ENCODE data around the gene ZNF263. TPM values are rescaled to one million over a fixed set of nuclear protein-coding genes. Genes with fewer than 3 reads are reported as not detected.
"Not testable (repeated sequence)": the region's sequence is repeated elsewhere in the genome, so short reads cannot be mapped to it uniquely, and the experiment has no call there.

ZNF263 gene
- total RNA-seq, 2 donors from 2014 or later, result 19.8 to 21.2 TPM

GRCh38 chr16:3264137-3265036 lies 18.9 kb upstream of the ZNF263 start:
- intact Hi-C loops (cut with DNase I), result no loop called here

DNA sequence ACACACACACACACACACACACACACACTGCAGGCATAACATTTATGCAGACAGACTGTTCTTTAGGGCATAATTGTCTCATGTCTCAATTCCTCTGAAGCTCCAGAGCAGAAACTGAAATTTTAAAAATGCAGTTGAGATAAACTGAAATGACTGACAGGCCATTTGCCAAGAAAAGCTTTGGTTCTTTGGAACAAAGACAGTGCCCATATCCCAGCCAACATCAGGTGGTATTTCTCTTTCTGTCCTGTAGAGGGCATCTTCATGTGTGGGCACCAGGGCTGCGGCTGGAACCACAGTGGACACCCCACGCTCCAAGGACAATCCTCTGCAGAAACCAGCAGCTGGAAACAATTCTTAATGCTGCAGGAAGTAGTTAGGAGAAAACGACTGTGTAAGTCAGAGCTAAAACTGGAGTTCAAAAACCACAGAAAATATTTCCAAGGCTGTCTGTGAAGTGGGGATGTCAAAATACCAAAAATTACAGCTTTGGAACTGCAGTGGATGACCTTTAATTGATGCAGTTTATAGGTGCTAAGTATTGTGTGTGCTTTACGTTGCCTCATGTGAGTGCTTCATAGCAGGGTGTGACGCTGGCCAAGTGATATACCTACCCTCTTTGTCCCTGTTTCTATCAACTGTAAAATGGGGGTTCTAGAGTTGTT lies 16.3 kb upstream of the ZNF263 start:
- intact Hi-C loops (cut with DNase I), result no loop called here
- no peak for DNase-seq (ENCODE audit: low spot score)

More at GRCh38 chr16:3264137-3265036, 18.9 kb upstream of the ZNF263 start:
- DNase-seq (ENCODE audit: low spot score), result peak; percentile 99

GRCh38 chr16:3268294-3268693 lies 15.0 kb upstream of the ZNF263 start:
- intact Hi-C loops (cut with DNase I), result no loop called here
- DNase-seq (ENCODE audit: low spot score), result no peak

DNA sequence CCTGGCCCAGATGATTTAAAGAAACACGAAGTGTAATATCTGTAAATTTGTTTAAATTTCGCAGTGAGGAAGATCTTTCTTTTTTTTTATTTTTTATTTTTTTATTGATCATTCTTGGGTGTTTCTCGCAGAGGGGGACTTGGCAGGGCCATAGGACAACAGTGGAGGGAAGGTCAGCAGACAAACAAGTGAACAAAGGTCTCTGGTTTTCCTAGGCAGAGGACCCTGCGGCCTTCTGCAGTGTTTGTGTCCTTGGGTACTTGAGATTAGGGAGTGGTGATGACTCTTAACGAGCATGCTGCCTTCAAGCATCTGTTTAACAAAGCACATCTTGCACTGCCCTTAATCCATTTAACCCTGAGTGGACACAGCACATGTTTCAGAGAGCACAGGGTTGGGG lies 12.6 kb upstream of the ZNF263 start:
- intact Hi-C loops (cut with DNase I); DNase-seq (ENCODE audit: low spot score): not testable (repeated sequence)

GRCh38 chr16:3271281-3271680 lies 12.0 kb upstream of the ZNF263 start:
- peak; percentile 18 for DNase-seq (ENCODE audit: low spot score)

GRCh38 chr16:3274490-3274889 lies 8.8 kb upstream of the ZNF263 start:
- DNase-seq (ENCODE audit: low spot score), result no peak
- intact Hi-C loops (cut with DNase I), result no loop called here

More at GRCh38 chr16:3271281-3271680, 12.0 kb upstream of the ZNF263 start:
- intact Hi-C loops (cut with DNase I), result not testable (repeated sequence)

DNA sequence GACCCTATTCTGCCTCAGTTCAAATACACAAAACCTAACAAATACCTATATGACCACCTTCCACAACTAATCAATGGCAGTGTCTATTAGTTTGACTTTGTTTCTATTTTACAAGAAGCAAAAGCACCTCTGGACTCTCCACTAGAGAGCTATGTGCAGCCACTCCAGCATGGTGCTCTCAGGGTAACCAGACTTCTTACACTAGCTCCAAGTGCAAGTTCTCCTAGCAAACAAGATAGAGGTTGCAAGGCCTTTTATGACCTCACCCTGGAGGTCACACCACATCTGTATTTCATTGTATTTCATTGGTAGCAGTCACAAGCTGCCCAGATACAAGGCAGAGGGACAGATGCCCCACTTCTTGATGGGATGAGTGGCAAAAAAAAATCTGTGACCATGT lies 8.3 kb upstream of the ZNF263 start:
- intact Hi-C loops (cut with DNase I), result loop anchor here in 1 of 2 donors (5.0 kb wide), 1 partner anchor 1353 kb away; no protein-coding TSS in a partner anchor
- no peak for DNase-seq (ENCODE audit: low spot score)

GRCh38 chr16:3276679-3277078 lies 6.6 kb upstream of the ZNF263 start:
- intact Hi-C loops (cut with DNase I), result loop anchor here in 1 of 2 donors (5.0 kb wide), 1 partner anchor 1354 kb away; no protein-coding TSS in a partner anchor
- DNase-seq (ENCODE audit: low spot score), result peak; percentile 1

DNA sequence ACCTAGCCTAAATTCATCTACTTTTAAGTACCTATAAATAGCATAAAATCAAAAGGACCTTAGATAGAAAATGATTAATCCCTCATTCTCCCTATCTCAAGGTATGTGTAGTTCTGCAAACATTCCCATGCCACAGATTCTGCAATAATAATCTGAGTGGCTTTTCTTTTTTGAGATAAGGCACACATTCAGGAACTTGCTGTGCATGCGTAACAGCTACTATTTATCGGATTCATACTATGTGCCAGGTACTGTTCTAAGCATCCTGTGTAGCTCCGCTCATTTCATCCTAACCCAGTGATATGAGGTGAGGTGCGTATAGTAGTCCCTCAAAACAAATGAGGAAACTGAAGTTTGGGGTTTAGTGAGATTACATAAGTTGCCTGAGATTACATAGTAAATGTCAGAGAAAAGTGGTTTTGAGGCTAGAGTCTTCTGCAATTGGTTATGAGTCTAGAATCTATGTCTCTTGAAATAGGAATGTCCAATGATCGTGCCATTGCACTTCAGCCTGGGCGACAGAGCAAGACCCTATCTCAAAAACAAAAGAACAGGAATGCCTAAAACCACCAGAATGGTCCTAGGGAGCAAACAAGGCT lies 2.0 kb upstream of the ZNF263 start:
- no peak for DNase-seq (ENCODE audit: low spot score)
- intact Hi-C loops (cut with DNase I), result no loop called here

DNA sequence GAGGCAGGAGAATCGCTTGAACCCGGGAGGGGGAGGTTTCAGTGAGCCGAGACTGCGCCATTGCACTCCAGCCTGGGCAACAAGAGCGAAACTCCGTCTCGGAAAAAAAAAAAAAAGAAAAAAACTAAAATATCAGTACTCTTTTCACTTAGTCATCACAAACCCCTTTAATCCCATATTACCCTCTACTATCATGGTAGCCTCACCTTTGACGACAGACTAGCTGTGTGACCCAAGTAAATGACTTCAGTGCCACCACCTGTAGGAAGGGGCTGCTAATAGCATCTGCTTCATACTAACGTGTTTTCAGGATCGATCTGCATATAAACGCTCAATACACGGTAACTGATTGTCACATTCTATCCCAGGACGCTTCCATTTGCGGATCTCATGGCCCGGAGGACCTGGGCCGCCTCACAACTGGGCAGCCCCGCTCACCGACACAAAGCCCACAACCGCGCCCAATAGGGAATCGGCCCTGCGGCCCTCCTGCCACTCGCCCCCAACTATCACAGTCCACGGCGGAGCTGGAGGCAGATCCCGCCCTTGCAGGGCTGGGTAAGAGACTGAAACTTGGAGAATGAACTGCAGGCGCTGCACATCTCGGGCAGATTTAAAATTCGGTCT lies 1.1 kb upstream of the ZNF263 start:
- intact Hi-C loops (cut with DNase I), result no loop called here
- no peak for DNase-seq (ENCODE audit: low spot score)

DNA sequence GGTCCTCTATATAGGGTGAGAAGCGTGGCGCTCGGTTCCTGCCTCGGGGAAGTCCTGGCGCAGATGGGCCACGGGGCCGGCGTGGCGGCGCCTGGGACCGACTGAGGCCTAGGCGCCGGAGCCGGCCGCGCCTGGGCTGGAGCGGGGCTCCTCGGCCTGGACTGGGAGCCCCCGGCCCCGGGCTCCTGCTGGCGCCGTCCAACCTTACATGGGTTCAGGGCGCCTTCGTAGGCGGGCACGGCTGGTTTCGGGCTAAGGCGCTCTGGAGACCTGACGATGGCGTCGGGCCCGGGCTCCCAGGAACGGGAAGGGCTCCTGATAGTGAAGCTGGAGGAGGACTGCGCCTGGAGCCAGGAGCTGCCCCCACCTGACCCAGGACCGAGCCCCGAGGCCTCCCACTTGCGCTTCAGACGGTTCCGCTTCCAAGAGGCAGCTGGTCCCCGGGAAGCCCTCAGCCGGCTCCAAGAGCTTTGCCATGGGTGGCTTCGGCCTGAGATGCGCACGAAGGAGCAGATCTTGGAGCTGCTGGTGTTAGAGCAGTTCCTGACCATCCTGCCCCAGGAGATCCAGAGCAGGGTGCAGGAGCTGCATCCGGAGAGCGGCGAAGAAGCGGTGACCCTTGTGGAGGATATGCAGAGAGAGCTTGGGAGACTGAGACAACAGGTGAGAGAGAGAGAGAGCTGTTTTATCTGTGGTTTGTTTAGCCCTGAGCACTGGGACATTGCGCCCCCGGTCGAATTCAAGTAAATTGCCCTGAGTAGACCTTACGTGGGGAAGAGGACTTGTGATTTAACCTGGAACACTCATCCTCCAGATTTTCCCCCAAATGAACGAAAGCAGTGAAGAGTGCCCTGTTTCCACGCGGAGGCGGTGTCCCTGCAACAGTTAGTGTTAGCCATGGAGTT lies 504 bp downstream of the ZNF263 start:
- no peak for DNase-seq (ENCODE audit: low spot score)
- intact Hi-C loops (cut with DNase I), result no loop called here

- DNase-seq (ENCODE audit: low spot score), result no peak
- intact Hi-C loops (cut with DNase I), result no loop called here
Observed at GRCh38 chr16:3285131-3285530, 1.8 kb downstream of the ZNF263 start.

GRCh38 chr16:3289998-3290673 lies 6.8 kb downstream of the ZNF263 start:
- DNase-seq (ENCODE audit: low spot score), result no peak
- intact Hi-C loops (cut with DNase I), result no loop called here

DNA sequence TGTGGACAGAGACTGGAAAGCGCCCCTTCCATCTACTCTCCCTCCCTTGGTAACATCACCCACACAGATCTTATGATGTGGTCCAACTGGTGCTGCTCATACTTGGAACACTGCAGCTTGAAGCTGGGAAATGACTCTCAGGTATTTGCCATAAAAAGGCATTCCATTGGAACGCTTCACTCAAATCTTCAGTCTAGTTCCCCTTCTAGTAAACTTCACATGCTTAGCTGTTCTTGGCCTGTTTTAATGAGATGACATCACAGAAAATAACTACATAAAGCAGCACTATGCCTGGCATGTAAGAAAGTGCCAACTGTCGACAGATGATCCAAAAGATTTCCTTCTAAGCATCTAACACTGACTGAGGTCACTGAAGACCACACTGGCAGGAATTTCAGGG lies 9.3 kb downstream of the ZNF263 start:
- intact Hi-C loops (cut with DNase I), result no loop called here
- DNase-seq (ENCODE audit: low spot score), result no peak

DNA sequence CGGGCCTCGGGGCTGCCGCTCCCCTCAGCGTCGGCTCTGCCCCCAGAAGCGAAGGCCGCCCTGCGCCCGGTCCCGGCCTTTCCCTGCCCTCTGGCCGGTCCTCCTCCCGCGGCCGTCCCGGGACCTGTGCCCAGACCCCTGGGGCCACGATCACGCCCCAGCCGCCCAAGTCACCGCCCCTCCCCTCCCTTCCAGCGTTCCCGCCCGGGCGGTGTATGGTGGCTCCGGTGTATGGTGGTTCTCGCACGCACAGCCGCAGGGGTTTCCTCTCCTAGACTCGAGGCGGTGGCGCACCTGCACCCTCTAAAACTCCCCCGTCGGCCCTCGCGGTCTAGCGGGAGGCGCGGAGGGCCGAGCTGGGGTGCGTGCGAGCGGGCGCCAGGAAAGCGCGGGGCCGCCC lies 11.9 kb downstream of the ZNF263 start:
- no peak for DNase-seq (ENCODE audit: low spot score)
- intact Hi-C loops (cut with DNase I), result no loop called here

DNA sequence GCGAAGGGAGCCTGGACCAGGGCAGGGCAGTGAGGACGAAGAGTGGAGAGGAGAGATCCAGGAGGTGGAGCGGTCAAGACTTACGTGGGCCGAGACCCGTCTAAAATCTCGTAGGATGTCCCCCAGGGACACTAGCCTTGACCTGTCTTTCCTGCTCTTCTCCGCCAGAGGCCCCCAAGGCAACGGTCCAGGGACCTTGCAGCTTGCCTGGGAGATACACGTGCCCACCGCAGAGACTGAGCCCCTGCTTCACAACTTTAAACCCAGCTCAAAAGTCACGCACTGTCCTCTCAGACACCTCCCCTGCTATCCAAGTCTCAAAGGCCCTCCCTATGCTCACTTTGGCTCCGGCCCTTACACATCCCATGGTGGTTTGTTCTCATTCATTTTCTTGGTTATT lies 12.5 kb downstream of the ZNF263 start:
- intact Hi-C loops (cut with DNase I), result no loop called here
- no peak for DNase-seq (ENCODE audit: low spot score)

DNA sequence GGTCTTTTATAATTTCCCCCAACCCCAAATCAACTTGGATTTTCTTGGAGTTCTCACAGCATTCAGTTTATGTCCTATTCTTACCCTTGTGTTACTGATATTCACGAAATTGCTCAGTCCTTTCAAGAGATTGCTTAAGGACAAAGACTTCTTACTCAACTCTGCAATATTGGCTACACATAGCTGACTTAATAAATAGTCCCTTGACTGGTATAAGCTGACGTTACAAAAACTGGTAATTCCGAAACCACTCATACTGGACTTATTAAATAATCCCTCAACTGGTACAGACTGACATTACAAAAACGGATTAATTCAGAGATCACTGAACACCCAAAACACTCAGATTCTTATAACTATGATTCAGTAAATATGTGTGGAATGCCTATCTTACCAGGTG lies 21.1 kb downstream of the ZNF263 start:
- intact Hi-C loops (cut with DNase I), result loop anchor here in 1 of 2 donors (10.0 kb wide), 1 partner anchor 90 kb away; no protein-coding TSS in a partner anchor
- no peak for DNase-seq (ENCODE audit: low spot score)

Measured in posterior vena cava (tissue), 2 donors.